Activated naive CD4-positive, alpha-beta T cell treated with Interleukin-2 at 50 U/mL for 16 hours (primary cell): ENCODE results near the gene DSCAML1.

ENCODE experiments used
- DNase-seq: peaks from one replicate; pipeline ENCODE4 v3.0.0-alpha.2; 2020

Gene DSCAML1

DNA sequence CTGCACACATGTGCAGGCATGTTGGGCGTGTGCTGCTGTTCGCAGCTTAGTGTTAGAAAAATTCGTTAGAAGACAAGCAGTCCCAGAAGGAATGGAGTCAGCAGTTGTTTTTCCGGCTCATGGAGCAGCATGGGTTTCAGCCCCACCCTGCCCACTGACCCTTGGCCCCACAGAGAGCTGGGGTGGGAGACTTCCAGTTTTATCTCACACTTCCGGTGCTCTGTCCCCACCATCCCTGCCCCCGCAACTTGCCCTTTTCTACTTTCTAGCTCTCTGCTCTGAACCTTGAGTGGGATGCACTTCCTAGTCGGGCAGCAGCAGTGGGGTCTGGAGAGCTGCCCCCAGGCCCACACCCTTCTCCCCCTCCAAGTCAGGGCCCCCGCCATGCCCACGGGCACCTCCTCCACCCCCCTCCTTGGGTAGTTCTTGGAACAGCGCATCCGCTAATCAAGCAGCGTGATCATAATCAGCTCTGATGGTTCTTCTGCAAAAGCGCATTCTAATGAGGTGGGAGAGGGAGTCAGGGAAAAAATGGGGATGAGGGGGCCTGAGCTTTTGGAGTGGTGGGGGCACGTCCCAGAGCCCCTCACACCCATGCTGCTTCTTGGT lies 285.0 kb downstream of the DSCAML1 start:
- no peak for DNase-seq

- DNase-seq = no peak
Measured at GRCh38 chr11:117511483-117511930, 285.5 kb downstream of the DSCAML1 start.

- DNase-seq = no peak
Measured at GRCh38 chr11:117510646-117511045, 286.4 kb downstream of the DSCAML1 start.

GRCh38 chr11:117509543-117509942 lies 287.5 kb downstream of the DSCAML1 start:
- DNase-seq = no peak

GRCh38 chr11:117506971-117507370 lies 290.0 kb downstream of the DSCAML1 start:
- DNase-seq = no peak

GRCh38 chr11:117505285-117505970 lies 291.6 kb downstream of the DSCAML1 start:
- no peak for DNase-seq

DNA sequence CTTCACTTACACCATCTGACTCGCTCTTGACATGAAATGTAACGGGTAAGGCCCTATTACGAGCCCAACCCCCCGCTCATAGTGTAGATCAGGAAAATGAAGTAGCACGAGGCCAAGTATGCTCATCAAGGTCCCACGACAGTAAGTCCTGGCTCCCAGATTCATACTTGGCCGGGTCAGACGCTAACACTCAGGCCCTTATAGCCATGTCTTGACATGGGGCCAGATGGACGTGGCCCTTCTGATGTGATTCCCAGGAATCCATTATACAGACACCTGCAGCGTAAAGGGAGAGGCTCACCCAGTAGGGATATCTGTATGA lies 294.3 kb downstream of the DSCAML1 start:
- no peak for DNase-seq

DNA sequence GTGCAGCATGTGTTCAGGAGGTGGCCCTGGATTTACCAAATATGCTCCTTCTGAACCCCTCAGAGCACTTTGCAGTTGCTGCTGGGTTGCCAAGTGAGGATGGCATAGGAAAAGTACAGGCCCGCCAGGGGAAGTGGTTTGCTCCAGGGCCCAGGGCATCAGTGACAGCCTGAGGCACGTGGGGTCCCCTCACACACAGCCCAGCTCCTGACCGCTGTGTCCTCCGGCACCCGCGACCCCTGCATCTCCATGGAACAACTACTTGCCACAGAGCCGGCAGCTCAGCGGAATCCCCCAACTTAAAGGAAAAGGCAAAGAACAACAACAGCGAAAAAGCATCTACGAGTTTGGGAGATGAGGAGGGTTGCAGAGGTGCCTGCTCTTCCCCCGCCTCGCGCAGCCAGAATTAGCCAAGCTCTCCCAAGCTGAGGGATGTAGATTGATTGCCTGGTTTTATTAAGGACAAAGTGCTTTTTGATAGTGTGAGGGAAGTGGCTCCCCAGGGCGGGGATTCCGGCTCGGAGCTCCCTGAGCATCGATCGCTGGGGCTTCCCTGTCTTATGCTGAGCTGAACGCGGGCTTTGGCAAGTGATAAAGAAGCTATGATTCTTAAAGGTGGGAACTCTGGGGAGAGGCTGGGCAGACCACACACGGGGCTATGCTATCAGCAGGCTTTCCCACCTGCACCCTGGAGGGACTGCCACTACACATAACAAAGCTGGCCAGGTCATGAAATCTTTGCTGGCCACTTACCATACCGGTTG lies 294.8 kb downstream of the DSCAML1 start:
- no peak for DNase-seq

- DNase-seq = no peak
Measured at GRCh38 chr11:117501237-117501898, 295.6 kb downstream of the DSCAML1 start.

GRCh38 chr11:117498791-117499190 lies 298.2 kb downstream of the DSCAML1 start:
- no peak for DNase-seq

GRCh38 chr11:117497206-117497951 lies 299.6 kb downstream of the DSCAML1 start:
- DNase-seq = no peak

DNA sequence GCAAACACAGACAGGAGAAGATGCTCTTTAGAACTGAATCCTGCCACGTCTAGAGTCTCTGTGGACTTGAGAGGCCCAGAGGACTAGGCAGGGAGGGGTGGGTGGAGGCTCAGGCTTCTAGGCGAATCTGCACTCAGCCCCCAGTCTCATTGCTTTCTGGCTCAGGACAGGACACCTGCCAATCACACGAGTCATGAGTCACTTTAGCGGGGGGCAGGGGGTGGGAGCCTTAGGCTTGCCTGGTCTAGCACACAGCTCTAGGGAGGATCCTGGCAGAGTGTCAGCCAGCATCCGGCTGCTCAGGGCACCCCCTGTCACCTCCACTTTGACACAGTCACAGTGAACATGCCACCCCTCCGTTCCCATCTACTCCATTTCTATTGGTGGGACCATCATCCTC lies 301.7 kb downstream of the DSCAML1 start:
- DNase-seq = no peak

DNA sequence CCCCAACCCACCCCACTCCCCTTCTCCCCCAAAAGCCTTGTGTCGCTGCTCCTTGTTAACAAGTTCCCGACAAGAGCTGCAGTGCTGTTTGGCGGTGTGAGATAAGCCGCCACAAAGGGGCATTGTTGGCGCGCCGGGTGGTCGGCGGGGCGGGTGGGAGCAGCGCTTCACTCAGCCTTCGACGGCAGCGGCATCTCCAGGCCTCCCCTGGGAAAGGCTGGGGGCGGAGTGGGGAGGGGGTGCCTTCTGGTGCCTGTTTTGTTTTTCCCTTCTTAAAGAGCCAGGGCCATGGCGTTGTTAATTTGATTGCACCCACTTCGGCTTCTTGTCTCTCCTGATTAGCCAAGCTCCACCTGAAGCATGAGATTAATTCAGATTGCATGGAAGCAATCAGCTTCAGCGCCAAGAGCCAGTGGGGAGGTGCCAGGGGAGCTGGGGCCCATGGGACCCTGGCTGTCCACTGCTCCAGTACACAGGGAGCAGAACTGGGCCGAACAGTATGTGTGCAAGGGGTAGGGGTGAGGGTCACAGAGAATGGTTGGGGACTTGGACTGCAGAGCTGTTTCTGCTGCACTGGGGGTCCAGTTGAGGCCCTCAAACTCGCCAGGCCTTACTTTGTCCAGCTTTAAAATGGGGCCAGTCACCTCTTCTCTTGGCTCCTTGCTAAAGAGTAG lies 304.3 kb downstream of the DSCAML1 start:
- no peak for DNase-seq

DNA sequence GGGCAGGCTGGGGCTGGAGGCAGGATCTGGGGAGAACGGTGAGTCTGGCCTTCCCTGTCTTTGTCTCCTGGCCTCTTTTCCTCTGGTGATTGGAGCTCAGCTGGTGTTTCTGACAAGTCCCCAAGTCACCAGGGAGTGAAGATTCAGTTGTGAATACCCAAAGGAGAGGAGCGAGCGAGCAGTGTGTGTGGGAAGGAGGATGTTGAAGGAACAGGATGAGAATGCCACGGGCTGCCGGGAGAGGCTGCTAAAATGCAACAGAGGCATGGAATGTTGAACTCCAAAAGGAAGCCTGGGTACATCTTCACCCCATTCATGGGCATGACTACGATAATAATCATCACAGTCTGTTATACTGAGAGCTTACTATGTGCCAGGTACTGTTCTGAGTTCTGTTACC lies 306.1 kb downstream of the DSCAML1 start:
- no peak for DNase-seq

DNA sequence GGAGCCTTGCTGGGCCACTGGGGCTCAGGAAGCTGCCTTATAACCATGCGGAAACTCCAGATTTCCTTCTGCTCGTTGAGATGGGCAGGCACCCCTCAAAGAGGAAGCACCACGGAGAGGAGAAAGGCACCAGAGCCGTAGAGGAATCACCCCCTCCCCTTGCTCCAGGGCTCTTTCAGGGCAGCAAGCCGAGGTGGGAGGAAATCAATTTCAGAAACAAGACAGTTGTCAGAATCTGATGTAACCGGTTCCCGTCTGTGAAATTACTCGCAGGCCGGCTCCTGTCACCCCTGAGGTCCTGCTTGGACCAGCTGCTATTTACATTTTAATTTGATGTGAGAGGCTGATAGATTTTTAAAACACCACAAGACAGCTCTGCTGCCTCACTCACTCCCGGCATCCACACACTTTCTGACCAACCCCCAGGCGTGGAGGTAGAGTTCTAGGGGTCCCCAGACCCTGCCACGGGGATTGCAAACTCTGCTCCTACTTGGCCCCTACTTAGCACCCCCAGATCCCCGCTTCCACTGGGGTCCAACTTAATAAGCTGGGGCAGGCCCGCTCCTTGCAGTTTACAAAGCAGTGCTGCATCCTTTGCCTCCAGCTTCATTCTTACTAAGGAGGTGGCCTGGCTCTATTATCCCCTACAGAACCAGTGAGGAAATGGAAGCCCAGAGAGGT lies 306.9 kb downstream of the DSCAML1 start:
- no peak for DNase-seq

DNA sequence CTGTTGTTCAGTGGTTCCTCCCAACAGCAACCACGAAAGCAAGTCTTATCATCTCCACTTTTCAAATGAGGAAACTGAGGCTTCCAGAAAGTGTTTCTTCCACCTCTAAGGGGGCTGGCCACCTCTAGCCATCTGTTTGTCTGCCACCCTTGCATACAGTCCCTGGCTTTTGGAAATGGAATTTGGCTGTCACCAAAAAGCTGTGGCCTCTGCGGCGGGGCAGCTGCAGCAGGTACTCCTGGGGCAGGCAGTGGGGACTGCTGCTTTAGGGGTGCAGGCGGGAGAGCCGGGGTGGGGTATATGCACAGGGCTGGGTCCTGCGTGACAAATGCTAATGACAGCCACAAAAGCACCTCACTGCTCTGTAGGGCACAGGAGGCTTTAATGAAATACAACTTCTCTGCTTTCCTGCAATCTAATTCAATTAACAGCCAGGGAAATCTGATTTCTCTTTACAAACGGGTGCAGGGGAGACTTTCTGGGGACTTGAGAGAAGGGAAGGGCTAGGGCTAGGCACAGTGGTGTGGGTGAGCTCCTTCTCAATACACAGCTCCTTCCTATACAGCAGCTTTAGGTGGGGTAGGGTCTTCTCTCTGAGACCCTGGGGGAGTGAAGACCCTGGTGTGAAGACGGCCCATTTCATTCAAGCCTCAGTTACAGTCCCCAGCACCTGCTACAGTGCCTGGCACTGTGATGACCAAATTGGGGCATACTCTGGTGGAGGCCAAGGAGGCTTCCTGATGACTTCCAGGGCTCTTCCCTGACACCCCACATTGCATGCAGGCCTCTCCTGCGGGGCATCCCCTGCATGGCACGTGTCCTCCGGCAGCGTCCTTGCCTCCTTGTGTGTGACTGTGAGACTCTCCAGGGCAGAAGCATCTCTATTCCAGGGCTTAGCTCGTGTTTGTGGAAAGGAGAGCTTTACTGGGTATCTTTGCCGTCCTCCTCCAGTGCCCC lies 307.7 kb downstream of the DSCAML1 start:
- no peak for DNase-seq

DNA sequence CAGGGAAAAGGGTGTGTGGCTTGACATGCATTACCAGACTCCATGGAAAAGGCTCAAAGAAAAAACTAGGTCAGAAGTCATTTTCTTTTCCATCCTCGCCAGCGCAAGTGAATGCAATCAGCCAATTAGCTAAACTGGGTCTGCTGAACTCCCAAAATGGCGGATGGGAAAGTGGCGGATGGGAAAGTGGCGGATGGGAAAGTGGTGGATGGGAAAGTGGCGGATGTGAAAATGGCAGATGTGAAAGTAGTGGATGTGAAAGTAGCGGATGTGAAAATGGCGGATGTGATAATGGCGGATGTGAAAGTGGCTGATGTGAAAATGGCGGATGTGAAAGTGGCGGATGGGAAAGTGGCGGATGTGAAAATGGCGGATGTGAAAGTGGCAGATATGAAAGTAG lies 311.0 kb downstream of the DSCAML1 start:
- no peak for DNase-seq

- DNase-seq = no peak
Measured at GRCh38 chr11:117484156-117484555, 312.9 kb downstream of the DSCAML1 start.

DNA sequence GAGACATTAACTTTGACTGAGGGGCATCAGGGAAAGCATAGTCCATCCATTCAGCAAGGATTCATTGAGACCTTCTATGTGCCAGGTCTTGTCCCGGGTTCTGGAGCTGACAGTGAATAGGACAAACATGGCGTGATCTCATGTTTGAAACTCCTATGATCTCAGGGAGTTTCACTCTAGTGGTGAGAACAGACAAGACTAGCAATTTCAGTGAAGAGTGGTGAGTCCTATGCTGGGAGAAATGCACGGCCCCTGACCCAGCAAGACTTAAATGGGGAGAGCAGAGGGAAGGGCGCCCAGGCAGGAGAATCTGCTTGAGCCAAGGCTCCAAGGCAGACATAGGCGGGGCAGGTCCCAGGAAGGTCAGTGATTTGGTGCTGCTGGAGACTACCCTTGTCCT lies 313.6 kb downstream of the DSCAML1 start:
- no peak for DNase-seq

DNA sequence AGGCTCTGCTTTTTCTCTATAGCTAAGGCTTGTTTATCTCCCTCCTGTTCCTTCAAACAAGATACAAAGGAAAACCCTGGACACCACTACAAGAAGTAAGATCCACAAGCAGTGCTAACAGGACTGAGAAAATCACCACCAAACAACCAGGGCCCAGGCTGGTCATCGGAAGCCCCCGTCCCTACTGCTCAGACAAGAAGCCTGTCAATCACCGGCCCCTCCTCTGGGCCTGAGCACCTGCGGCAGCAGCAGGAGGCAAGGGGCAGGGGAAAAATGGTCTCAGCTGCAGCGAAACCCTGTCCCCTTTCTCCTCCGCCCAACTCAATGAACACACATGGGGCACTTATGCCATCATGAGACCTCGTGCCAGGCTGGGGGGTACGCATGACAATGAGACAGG lies 314.1 kb downstream of the DSCAML1 start:
- no peak for DNase-seq

DNA sequence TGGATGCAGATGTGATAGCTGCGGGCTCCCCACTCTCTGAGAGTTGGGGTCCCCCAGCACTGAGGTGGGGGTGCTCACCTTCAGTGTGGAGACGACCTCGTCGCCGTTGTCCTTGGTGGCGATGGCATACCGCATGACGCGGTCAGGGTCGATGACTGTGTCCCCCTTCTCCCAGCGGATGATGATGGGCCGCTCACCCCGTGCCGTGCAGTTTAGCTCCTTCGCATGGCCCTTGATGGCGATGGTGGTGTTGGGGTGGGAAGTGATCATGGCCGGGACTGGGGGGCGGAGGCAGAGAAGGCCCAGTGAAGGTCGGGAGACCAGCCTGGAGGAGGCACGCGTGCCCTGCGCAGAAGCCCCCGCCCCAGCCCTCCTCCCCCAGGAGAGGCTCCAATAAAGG lies 315.1 kb downstream of the DSCAML1 start:
- DNase-seq = no peak
